GM12878 (cell line): ENCODE measurements around the gene ZCRB1. TPM values are rescaled to one million over a fixed set of nuclear protein-coding genes. Genes with fewer than 3 reads are reported as not detected.
A peak's percentile ranks its signal among the peaks of the same experiment; 100 is the strongest.

Experiments used
- ATAC-seq: fragments of 200-7000 bp; cut with Tn5 transposase; 3 replicates; pipeline ENCODE4 v1.9.1; 2020; ENCODE audit warnings: mild to moderate bottlenecking, moderate library complexity
- BruUV-seq: library from RNA; stranded (reverse); fragments of 400-500 nt; replicated peaks from 2 replicates; lab custom pipeline; 2021; lab: Mats Ljungman, UMichigan
- CTCF ChIA-PET: fragments of 300-600 bp; sonication (Branson Sonifier 250); formaldehyde crosslinking; extraction: SDS; loops from one replicate; lab custom pipeline; 2021; ENCODE audit warnings: inconsistent platforms; lab: Yijun Ruan, JAX
- POLR2A ChIA-PET: fragments of 350-600 bp; formaldehyde crosslinking; extraction: SDS; loops from one replicate; lab custom pipeline; 2021; ENCODE audit warnings: inconsistent platforms; lab: Charles Lee
- RAD21 ChIA-PET: fragments of 300-600 bp; sonication (Branson Sonifier 250); formaldehyde crosslinking; loops from one replicate; lab custom pipeline; 2023; ENCODE audit warnings: antibody characterized with exemption; ENCODE audit not compliant: unreplicated experiment; lab: Charles Lee
- SMC1A ChIA-PET: fragments of 300-600 bp; sonication (Branson Sonifier 250); formaldehyde crosslinking; loops from one replicate; lab custom pipeline; 2023; ENCODE audit not compliant: unreplicated experiment, uncharacterized antibody; lab: Charles Lee
- DNase-seq: peaks from one replicate; pipeline ENCODE4 v3.0.0-alpha.2; 2011; ENCODE audit warnings: low read depth, low spot score
- FAIRE-seq: peaks from 3 replicates; lab custom pipeline; 2011; peaks lifted over from hg19 to GRCh38; lab: Jason Lieb, UNC
- H2AFZ ChIP-seq: 2 replicates; pipeline ENCODE4 v1.6.0; 2011; ENCODE audit warnings: low read depth, low read length, control low read depth; ENCODE audit not compliant: control insufficient read depth
- H3K27ac ChIP-seq: 2 replicates; pipeline ENCODE4 v1.5.1; 2011; ENCODE audit warnings: control low read depth; ENCODE audit not compliant: control insufficient read depth, insufficient read depth
- H3K27me3 ChIP-seq, 2 experiments: replicated peaks in 1 of 2; 2 replicates each; pipeline versions ENCODE4 v1.6.0 to v1.6.1; 2011; ENCODE audit warnings: low read length in 1 of 2; ENCODE audit not compliant: control insufficient read depth in 2 of 2, insufficient read depth in 2 of 2
- H3K36me3 ChIP-seq, 2 experiments: 2 replicates each; pipeline ENCODE4 v1.5.1; 2011; ENCODE audit warnings: low read length in 1 of 2; ENCODE audit not compliant: control insufficient read depth in 2 of 2, insufficient read depth in 2 of 2
- H3K4me1 ChIP-seq: 2 replicates; pipeline ENCODE4 v1.6.1; 2011; ENCODE audit warnings: mild to moderate bottlenecking, low read length, moderate library complexity, mixed read lengths; ENCODE audit not compliant: control insufficient read depth, insufficient read depth
- H3K4me2 ChIP-seq: 2 replicates; pipeline ENCODE4 v1.6.0; 2011; ENCODE audit warnings: control low read depth; ENCODE audit not compliant: control insufficient read depth, insufficient read depth
- H3K4me3 ChIP-seq: fragments of 200-600 bp; sonication (generic); 2 replicates; pipeline ENCODE4 v1.5.1; 2016
- H3K79me2 ChIP-seq: 2 replicates; pipeline ENCODE4 v1.6.0; 2011; ENCODE audit warnings: low read length; ENCODE audit not compliant: control insufficient read depth, insufficient read depth
- H3K9ac ChIP-seq: 2 replicates; pipeline ENCODE4 v1.8.0; 2011; ENCODE audit warnings: low read length, control low read depth, mixed read lengths; ENCODE audit not compliant: control insufficient read depth, insufficient read depth
- H3K9me3 ChIP-seq: replicated peaks from 3 replicates; pipeline ENCODE4 v1.5.1; 2011; ENCODE audit warnings: mild to moderate bottlenecking, low read length; ENCODE audit not compliant: control insufficient read depth, insufficient read depth
- H4K20me1 ChIP-seq: 2 replicates; pipeline ENCODE4 v1.6.0; 2011; ENCODE audit not compliant: control insufficient read depth, insufficient read depth
- HDAC2 ChIP-seq: fragments of 200-600 bp; sonication (generic); IDR thresholded peaks from 2 replicates; pipeline ENCODE4 v1.6.1; 2017
- MLLT1 ChIP-seq: fragments of 450-650 bp; IDR thresholded peaks from 2 replicates; pipeline ENCODE4 v1.6.1; 2016; ENCODE audit warnings: mild to moderate bottlenecking
- MYB ChIP-seq: fragments of 150-350 bp; IDR thresholded peaks from 2 replicates; pipeline ENCODE4 v1.6.1; 2014; ENCODE audit warnings: mild to moderate bottlenecking, low read depth, low read length, borderline replicate concordance
- RB1 ChIP-seq: fragments of 450-650 bp; formaldehyde crosslinking; IDR thresholded peaks from 2 replicates; pipeline ENCODE4 v1.6.1; 2017; ENCODE audit warnings: mild to moderate bottlenecking, borderline replicate concordance
- WGBS: methylation state at CpG from one replicate; pipeline ENCODE4 v1.1.6; 2016; ENCODE audit warnings: low lambda C conversion rate; ENCODE audit not compliant: insufficient replicate concordance, insufficient coverage; ENCODE audit errors: missing lambda C conversion rate; 5-methylcytosine and 5-hydroxymethylcytosine counted together
- in situ Hi-C: fragments of 300-500 bp; cut with MboI; formaldehyde crosslinking; loops from 9 replicates; pipeline ENCODE4 v1.14.3; 2018; ENCODE audit warnings: mixed read lengths
- intact Hi-C: fragments of 100-400 bp; cut with micrococcal nuclease; formaldehyde crosslinking; loops from one replicate; pipeline ENCODE4 v1.14.2; 2022; ENCODE audit not compliant: unreplicated experiment
- polyA plus RNA-seq, 11 experiments: library from polyadenylated mRNA; depleted of rRNA in 4 of 11; unstranded in 6 of 11; stranded (reverse) in 5 of 11; fragments of >200 nt; fragmentation: Nextera tagmentation in 4 of 11; fragmentation: Illumina TruSeq in 1 of 11; extraction: Ambion mirVana in 4 of 11; extraction: Trizol in 1 of 11; gene quantifications; 1 replicate in 1 of 11; 2 replicates in 10 of 11; pipeline versions ENCODE4 v1.2.1 to v1.2.3, GENCODE V29; 2011 to 2016; ENCODE audit warnings: inconsistent platforms in 2 of 11, missing spikeins in 2 of 11, low read depth in 1 of 11
- total RNA-seq, 4 experiments: library from RNA; depleted of rRNA in 3 of 4; stranded (reverse); fragments of >200 nt in 3 of 4; fragmentation: Illumina TruSeq in 1 of 4; extraction: Trizol in 1 of 4; gene quantifications; 2 replicates each; pipeline versions ENCODE4 v1.2.1 to v1.2.3, GENCODE V29; 2013 to 2021

The ZCRB1 gene
- total and polyA plus RNA-seq, 10 of the 15 experiments (the other 5 are each of a cell fraction or from before 2014, with no cell fraction given) = 43.3 to 178 (median 88.6) TPM

DNA sequence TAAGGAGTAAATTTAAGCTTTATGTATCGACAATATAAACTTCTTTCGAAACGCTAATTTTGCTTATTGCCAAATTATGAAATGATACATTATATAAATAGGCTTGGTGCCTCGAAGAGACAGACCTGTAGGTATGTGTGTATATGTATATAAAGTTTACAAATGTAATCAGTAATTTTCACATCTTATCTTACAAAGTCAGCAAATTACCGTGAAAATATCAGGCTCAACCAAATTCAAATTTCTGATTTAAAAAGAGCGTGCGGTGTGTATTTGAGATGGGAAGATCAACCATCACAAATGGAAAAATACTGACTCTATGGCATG lies 605 bp downstream of the ZCRB1 start:
- FAIRE-seq (no peak), ATAC-seq (no peak), DNase-seq (no peak)
- Histone ChIP-seq H3K27me3 (no peaks in the 10 kb centered on the region), H3K9ac (peak overlapping the region; percentile 93), H2AFZ (peak overlapping the region; percentile 93), H3K36me3 (no peaks in the 10 kb centered on the region), H3K4me1 (peaks cover 7% of the 10 kb centered on the region), H4K20me1 (no peaks in the 10 kb centered on the region), H3K9me3 (no peaks in the 10 kb centered on the region), H3K4me2 (peak overlapping the region; percentile 61), H3K4me3 (peak overlapping the region; percentile 97), H3K27ac (peak overlapping the region; percentile 84), H3K79me2 (peaks cover 52% of the 10 kb centered on the region)
- SMC1A ChIA-PET = interaction anchor here (0.6 to 0.9 kb wide), 3 partner anchors 182 to 797 kb away, joined by 3 read pairs; no protein-coding TSS in a partner anchor
- BruUV-seq = no TSS peak
- CTCF ChIA-PET = no interaction called here
- 58% methylated on average over 7 of the region's 7 CpGs for WGBS
- RAD21 ChIA-PET = interaction anchor here (1.5 to 2.8 kb wide), 2 partner anchors 26 to 44 kb away, joined by 3 to 9 read pairs; no protein-coding TSS in a partner anchor
- POLR2A ChIA-PET = interaction anchor here (1.9 kb wide), 1 partner anchor 180 kb away, joined by 8 read pairs; the partner anchor contains the start of gene GXYLT1
- TF ChIP-seq MLLT1 (peak; percentile 27; the same call in 1 of the 2 replicates), HDAC2 (no peak)
- in situ Hi-C loops = loop anchor here (5.0 kb wide), 1 partner anchor 193 kb away; no protein-coding TSS in a partner anchor
- intact Hi-C loops = loop anchor here (5.0 kb wide), 1 partner anchor 183 kb away; the partner anchor contains the start of gene GXYLT1

GRCh38 chr12:42323856-42324255 lies 2.0 kb downstream of the ZCRB1 start:
- no peak overlapping the region for H3K27ac ChIP-seq
- ChIA-PET RAD21 (no interaction called here), SMC1A (no interaction called here), CTCF (interaction anchor here (1.2 to 2.1 kb wide), 2 partner anchors 25 to 85 kb away, joined by 3 to 6 read pairs; no protein-coding TSS in a partner anchor), POLR2A (interaction anchor here (1.0 kb wide), 1 partner anchor 25 kb away, joined by 3 read pairs; no protein-coding TSS in a partner anchor)
- in situ Hi-C loops (no loop called here), intact Hi-C loops (loop anchor here (2.0 kb wide), 1 partner anchor 15 kb away; no protein-coding TSS in a partner anchor)
- peaks cover 44% of the 10 kb centered on the region for H3K79me2 ChIP-seq
- no TSS peak for BruUV-seq
- H4K20me1 ChIP-seq = no peaks in the 10 kb centered on the region
- WGBS = 93% methylated on average over 6 of the region's 6 CpGs
- H3K9ac ChIP-seq = no peak overlapping the region
- H3K4me1 ChIP-seq = peaks cover 7% of the 10 kb centered on the region
- no peak overlapping the region for H2AFZ ChIP-seq
- TF ChIP-seq MYB = no peak
- TF ChIP-seq RB1 = no peak
- H3K9me3 ChIP-seq = no peaks in the 10 kb centered on the region
- H3K4me2 ChIP-seq = no peak overlapping the region
- no peaks in the 10 kb centered on the region for H3K27me3 ChIP-seq
- ATAC-seq (no peak), FAIRE-seq (no peak), DNase-seq (no peak)
- H3K4me3 ChIP-seq = no peak overlapping the region
- no peaks in the 10 kb centered on the region for H3K36me3 ChIP-seq
